Ecto neural progenitor cell (in vitro differentiated cells): Measurements from ENCODE around the gene C1orf52.
A peak's percentile ranks its signal among the peaks of the same experiment; 100 is the strongest.

Experiments used
- DNase-seq: peaks from one replicate; pipeline ENCODE4 v3.0.0-alpha.2; 2018; ENCODE audit warnings: low spot score

Gene C1orf52

DNA sequence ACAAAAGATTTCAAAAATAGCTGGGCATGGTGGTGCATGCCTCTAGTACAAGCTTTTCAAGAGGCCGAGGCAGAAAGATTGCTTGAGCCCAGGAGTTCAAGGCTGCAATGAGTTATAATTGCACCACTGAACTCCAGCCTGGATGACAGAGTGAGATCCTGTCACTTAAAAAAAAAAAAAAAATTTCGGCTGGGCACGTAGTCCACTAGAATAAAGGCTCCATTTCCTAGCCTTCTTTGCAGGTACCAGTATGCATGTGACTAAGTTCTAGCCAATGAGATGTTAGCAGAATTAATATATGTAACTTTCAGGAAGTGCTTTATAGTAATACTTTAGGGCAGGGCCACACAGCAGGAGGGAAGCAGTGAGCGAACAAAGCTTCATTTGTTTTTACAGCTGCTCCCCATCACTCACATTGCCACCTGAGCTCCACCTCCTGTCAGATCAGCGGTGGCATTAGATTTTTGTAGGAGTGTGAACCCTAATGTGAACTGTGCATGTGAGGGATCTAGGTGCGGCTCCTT, 29.8 kb downstream of the C1orf52 start:
- no peak for DNase-seq

DNA sequence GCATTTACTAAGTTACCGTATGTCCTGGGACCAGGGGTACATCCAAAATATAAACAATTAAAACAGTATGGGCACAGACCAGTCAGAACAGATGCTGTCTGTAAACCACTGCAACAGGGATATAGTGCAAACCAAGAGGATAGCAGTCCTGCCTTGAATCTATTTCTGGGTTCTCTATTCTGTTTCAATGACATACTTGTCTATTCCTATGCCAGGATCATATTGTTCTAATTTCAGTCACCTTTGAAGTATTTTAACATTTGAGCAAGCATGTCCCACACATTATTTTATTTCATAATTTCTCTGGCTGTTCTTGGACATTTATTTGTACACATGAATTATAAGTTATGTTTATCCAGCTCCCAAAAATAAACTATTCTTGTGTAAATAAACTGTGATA, 30.5 kb downstream of the C1orf52 start:
- no peak for DNase-seq

DNA sequence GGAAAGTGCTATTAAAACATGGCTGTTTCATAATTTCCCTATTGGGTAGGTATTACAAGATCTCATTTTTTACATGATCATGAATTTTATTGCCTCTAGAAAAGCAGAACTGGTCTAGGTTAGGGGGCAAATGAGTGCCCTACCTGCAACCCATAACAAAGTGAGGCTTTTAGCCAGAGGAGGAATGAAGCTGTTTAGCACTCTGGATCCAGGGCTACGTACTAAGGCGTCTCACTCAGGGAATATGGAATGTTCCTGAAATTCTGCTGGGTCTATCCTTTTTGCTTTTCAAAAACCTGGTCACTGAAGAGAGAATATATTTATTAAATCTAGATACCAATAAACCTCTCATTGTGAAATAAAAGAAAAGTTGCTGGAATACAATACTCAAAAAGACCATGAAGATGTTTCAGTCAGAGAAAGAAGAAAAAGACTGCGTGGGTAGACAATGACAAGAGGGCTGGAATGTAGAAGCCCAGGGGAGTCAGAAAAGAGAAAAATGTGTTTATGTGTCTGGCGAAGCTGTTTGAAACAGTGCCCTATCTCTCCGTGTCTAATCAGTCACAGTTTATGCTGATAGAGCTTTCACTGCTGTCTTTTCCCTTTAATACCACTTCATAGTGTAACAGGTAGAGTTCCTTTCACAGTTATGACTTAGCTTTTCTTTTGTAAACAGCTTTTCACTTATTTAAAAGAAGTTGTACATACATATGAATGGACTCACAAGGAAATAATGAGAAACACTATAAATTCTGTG, 33.7 kb downstream of the C1orf52 start:
- DNase-seq = no peak

DNA sequence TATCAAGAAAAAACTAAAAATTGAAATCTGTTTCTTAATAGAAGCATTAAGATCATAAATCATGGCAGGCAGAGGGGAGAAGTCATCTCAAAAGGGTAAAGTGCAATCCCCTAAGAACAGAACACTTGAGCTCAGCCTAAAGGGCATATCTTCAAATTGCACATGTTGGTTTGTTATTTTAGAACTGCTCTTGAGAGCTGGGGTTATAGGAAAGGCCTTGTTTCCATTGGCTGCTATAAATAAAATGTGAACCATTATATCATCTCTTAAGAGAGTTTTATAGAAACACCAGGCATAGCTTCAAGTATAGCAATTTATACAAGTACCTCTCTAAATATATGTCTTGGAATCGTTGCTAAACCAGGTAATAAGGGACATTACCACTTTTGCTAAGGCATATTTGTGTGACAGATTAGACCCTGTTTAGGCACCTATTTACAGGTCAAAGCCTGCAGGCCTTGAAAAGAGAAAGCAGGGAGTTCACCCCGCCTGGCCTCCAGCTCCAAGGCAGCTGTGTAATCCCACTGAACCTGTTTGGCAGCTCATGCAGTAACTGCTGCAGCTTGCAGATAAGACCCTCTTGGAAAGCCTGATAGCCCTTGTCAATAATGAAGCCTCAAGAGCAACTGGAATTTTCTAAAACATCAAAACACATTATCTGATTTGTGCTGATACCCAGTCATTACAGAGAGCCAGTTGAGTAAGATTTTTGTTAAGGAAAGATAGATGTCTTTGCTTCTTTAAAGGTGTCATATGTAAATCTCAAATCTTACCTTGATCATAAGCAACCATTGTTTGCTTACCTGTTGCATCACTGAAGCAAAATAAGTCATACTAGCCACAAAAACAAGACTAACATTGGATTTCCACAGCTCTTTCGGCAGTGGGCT, 34.5 kb downstream of the C1orf52 start:
- DNase-seq = peak; percentile 60

DNA sequence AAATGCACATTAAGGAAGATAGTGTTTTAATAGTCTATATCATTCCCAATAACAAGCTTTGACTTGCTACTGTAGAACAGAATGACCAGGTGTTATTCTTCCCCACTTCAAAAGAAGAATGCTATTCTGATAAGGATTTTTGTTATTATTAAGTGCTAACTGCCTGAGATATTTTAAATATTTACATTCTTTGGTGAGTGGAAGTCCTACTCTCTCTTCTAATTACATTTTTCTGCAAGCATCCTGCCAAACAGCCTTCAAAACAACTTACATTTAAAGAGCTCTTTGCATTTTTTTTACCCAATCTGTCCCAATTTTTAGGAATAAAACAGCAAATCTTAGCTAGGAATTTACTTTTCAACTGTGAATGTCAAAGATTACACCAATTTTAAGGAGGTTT, 35.2 kb downstream of the C1orf52 start:
- no peak for DNase-seq

DNA sequence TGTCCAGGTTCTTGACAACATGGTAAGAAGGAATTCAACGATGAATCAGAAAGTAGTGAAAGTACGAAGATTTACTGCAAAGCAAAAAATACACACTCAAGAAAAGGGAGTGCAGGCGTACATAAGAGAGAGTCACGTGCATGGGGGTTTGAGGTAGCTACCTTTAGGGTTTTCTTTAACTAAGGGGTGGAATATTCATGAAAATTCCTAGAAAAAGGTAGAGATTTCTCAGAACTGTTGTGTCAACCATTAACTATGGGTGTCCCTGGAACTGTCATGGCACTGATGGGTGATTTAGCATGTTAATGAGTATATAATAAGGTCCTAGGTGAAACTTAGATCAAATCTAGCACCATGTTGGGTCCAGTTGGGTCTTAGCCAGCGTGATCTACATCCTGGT, 36.1 kb downstream of the C1orf52 start:
- DNase-seq = no peak

DNA sequence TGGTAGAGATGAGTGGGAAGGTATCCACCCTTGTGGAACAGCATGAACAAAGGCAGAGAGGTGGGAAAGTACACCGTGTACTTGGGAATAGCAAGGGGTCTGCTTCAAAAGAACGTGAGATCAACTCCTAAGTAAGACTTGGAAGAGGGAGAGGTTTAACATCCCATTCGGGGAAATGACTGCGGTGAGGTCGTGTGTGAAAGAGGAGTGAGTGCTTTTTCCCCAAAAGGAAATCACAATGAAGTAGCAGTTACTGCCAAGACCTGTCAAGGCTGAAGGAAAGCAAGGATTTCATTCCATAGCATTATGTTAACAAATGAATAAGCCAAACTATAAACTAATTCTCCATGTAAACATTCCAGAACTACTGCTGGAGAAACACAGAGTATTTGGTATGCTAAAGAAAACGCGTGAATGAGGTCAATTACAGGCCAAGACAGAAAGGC, 38.7 kb downstream of the C1orf52 start:
- DNase-seq = no peak

DNA sequence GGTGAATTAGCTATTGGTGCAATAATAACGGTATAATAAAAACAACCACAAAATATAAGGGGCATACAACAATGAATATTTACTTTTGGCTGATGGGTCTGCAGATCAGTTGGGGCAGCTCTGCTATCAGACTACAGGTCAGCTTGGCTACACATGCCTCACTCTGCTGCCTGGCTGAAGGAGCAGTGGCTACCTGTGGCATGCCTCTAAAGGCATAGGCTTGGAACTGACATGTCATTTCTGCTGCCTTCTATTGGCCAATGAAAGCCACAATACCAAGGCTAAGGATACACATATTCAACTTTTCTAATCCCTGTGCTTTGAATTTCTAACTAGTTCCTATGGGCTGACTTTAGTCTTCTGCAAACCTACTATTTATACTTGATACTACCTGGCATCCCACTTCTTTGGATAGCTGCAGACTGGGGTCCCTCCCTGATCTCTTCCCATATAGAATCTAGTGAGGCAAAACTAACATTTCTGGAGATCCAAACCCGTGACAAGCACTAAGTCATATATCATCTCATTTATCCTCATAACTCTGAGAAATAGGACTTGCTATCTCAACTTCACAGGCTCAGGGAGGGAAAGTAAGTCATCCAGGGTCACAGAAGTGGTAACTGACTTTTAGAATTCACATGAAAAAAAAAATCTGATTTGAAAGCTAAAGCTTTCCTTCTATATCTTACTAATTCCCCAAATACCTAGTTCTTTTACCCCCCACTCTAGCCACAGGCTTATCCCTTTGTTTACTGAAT, 39.4 kb downstream of the C1orf52 start:
- DNase-seq = no peak

DNA sequence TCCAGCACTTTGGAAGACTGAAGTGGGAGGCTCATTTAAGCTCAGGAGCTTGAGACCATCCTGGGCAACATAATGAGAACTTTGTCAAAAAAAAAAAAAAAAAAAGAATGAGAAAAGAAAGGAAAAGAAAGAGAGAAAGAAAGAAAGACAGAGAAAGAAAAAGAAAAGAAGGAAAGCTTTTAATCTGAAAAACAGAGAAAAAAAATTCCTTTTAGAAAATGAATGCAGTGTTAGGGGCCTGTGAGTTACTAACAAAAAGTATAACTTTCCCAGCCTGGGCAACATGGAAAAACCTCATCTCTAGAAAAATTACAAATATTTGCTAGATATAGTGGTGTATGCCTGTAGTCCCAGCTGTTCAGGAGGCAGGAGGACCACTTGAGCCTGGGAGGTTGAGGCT, 42.8 kb downstream of the C1orf52 start:
- DNase-seq = no peak

DNA sequence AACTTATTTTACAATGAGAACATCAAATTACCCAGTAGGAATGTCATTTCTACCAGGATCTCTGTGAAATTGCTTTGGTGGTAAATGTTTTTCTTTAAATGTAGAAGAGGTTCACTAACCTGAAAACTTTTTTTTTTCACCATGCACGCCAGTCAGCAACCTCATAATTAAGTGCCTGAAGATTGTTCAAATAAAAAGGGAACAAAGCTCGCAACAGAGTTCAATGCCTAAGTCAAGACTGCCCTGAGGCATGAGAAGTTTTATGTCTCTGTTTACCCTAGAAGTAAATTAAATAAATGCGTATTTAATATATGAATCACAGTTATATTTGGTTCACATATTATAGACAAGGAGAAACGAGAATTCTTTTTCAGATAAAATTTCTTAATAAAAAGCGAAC, 44.8 kb downstream of the C1orf52 start:
- DNase-seq = no peak

DNA sequence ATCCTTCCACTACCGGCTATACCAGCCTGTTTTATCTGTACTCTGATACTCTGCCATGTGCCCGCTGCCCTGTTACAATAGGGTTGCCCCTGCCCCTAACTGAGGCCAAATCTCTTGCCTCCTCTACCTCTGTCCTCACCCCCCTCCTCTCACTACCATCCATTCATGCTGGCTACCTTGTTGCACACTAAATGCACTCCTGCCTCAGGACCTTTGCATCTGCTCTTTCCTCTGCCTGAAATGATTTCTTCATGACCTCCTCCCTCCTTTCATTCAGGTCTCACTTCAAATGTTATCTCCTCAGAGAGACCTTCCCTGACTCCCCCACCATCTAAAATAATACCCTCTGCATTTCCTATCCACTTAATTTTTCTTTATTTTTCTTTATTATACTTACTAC, 51.0 kb downstream of the C1orf52 start:
- no peak for DNase-seq

DNA sequence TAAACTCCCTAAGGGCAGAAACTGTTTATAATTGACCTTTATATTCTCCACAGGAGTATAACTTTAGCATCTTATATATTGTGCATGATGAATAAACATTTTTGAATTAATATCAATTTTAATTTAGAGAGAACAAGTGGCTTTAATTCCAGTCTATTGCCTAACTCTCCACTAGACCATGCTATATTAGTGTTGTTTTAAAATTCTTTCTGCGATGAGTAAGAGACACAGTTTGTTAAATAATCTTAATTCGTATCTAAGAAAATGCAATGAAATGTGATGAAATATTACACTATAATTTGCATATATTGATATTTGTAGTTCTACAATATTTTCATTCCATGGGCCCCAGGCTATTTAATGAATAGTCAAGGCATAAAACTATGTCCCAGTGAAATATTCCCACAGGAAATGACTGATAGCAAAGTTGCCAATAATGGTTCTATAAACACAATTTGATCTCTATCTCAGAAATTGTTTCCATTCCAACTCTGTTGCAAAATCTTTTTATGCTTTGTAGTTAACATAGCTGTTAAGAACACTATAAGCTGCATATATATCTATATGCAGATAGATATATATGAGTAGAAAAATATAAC, 55.8 kb downstream of the C1orf52 start:
- no peak for DNase-seq

DNA sequence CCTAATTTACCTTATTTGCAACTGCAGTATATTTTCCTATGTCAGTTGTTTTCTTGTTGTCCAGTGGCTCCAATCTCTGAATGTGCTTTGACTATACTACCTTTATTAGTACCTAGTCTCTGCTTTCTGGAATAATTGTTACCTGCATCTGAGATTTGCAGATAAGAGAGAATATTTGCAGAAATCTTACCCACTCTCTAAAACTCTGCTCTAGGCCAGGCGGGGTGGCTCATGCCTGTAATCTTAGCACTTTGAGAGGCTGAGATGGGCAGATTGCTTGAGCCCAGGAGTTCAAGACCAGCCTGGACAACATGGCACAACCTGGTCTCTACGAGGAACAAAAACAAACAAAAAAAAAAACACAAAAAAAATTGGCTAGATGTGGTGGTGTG, 56.6 kb downstream of the C1orf52 start:
- DNase-seq = no peak

DNA sequence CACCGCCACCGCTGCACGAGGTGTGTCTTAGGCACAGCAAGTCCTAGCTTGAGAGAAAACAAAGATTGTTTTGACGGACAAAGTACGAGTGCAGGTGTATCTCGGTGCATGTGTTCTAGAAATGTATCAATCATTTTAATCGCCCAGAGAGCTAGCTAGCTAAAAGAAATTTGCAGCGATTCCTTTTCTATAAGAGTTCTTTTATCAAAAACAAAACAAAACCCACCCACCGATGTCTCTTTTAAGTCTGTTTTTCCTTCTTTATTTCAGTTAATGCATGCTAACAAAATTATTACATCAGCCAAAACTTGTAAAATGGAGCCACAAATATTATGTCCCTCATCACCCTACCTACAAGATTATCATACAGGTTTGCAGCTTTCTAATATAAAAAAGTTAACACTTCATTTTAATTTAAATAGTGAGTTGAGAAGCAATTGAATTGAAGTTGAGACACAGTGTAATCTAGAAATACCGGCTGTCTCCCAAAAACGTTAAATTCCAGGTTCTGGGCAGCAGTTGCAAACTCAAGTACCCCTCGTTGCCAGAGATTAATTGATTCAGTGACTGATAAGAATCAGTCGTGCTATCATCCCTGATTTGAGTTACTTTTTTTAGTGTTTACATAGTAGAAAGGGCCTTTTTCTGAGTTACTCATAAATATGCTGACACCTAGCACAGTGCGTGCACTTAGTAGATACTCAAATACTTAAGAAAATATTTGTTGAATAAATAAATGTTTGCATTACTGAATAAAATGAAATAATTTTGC, 57.2 kb downstream of the C1orf52 start:
- no peak for DNase-seq

DNA sequence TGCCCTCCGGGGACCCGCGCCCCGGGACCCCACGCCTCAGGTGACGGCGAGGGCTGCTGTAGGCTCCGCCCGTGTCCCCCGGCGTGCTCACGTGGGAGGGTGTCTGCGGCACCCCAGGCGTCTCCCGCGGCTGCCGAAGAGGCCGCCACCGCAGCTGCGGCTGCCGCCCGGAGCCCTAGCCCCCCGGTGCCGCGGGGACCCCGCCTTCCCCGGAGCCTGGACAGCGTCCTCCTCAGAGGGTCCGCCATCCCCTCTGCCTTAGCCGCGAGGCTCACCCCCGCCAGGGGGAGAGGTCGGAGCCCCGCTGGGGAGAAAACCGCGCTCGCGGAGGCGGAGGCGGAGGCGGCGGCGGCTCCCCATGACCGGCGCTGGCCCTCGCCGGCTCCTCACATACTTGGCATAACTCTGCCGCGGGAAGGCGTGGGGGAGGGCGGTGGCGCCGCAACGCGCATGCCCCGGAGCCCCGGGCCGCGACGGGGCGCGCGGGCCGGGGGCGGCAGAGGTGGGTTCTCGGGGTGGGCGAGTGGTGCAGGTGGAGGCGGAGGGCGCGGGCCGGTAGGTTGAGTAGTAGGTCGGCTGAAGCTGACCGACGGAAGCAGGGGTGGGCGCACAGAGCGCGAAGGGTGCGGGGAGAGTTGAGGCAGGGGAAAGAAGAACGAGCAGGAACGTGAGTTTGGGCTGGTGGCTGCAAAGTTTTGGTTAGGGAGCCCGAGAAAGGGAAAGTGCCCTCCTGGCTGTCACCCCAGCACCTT, 57.9 kb downstream of the C1orf52 start:
- peak; percentile 94 for DNase-seq

DNA sequence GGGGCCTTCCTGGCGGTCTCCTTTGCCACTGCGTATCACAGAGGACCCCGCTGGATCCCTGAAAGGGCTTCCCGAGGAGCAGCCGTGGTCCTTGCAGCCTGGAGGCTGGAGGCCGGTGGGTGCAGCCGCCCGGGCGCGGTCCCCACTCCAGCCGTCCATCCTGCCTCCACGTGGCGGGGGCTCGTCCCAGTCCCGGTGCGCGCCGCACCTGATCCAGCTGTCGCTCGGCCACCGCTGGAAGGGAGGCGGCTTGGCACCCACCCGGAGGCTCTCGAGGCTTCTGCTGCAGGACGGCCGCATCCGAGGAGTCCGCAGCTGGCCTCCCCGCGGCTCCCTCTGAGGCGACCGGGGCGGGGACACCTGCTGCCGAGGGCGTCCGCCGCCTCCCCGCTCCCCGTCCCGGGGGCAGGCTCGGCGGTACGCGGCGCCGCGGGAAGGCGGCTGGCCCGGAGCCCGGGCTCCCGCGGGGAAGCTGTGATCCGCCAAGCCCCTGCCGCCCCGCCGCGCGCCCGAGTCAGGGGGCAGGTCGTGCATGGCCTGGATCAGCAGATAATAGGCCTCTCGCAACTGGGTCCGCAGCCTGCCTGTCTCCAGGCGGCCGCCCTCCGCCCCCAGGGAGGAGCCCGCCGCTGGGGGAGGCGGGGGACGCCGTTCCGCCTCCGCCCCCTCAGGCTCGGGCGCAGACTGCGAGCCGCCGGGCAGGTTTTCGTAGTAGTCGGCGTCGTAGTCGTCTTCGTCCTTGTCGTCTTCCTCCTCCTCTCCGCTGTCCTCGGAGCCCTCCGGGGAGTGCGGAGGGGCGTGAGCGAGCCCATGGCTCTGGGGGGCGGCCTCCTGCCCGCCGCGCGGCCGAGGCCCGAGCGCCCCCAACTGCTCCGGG, 58.8 kb downstream of the C1orf52 start, which contains the start of gene SYDE2:
TSS of gene SYDE2 (minus strand) at position 554 of the 877 bp plus-strand sequence. CDS start at position 534, 20 bp downstream.
- DNase-seq = peak; percentile 88
